Loucy (cell line): ENCODE results near the gene ASGR2.

Experiments used
- H2AFZ ChIP-seq: fragments of 200-600 bp; sonication (generic); 2 replicates; pipeline ENCODE4 v1.6.0; 2016; ENCODE audit warnings: antibody characterized with exemption, mild to moderate bottlenecking, low read length, moderate library complexity
- H3F3A ChIP-seq: fragments of 200-600 bp; 2 replicates; pipeline ENCODE4 v1.6.0; 2016; ENCODE audit warnings: antibody characterized with exemption, low read depth, mild to moderate bottlenecking
- H3K27me3 ChIP-seq: fragments of 200-600 bp; sonication (generic); 2 replicates; pipeline ENCODE4 v1.6.1; 2014; ENCODE audit warnings: low read length, mild to moderate bottlenecking; ENCODE audit not compliant: insufficient read depth, poor library complexity, severe bottlenecking
- H3K36me3 ChIP-seq: fragments of 200-600 bp; sonication (generic); 2 replicates; pipeline ENCODE4 v1.6.1; 2016; ENCODE audit warnings: low read length; ENCODE audit not compliant: insufficient read depth
- H3K4me1 ChIP-seq: fragments of 200-600 bp; sonication (generic); 2 replicates; pipeline ENCODE4 v1.5.1; 2014; ENCODE audit warnings: low read length, mild to moderate bottlenecking; ENCODE audit not compliant: insufficient read depth, poor library complexity, severe bottlenecking
- H3K4me2 ChIP-seq: fragments of 200-600 bp; sonication (generic); 2 replicates; pipeline ENCODE4 v1.6.0; 2014; ENCODE audit warnings: antibody characterized with exemption, low read length, low read depth, mild to moderate bottlenecking; ENCODE audit not compliant: poor library complexity, severe bottlenecking
- H3K4me3 ChIP-seq: fragments of 200-600 bp; sonication (generic); 2 replicates; pipeline ENCODE4 v1.5.1; 2014; ENCODE audit warnings: low read length, mild to moderate bottlenecking, mixed read lengths; ENCODE audit not compliant: poor library complexity, severe bottlenecking
- H3K79me2 ChIP-seq: fragments of 200-600 bp; sonication (generic); 2 replicates; pipeline ENCODE4 v1.6.1; 2014; ENCODE audit warnings: low read length; ENCODE audit not compliant: insufficient read depth
- H3K9ac ChIP-seq: fragments of 200-600 bp; sonication (generic); 2 replicates; pipeline ENCODE4 v1.6.0; 2014; ENCODE audit warnings: mild to moderate bottlenecking, low read depth, low read length, moderate library complexity; ENCODE audit not compliant: poor library complexity, severe bottlenecking
- H3K9me2 ChIP-seq: fragments of 200-600 bp; sonication (generic); replicated peaks from 2 replicates; pipeline ENCODE4 v1.6.1; 2016; ENCODE audit warnings: low read depth, low read length, mixed read lengths
- H3K9me3 ChIP-seq: fragments of 200-600 bp; sonication (generic); 2 replicates; pipeline ENCODE4 v1.6.1; 2014; ENCODE audit warnings: mild to moderate bottlenecking, antibody characterized with exemption, low read length, low read depth; ENCODE audit not compliant: insufficient read depth
- H4K20me1 ChIP-seq: fragments of 200-600 bp; sonication (generic); 2 replicates; pipeline ENCODE4 v1.6.0; 2014; ENCODE audit warnings: antibody characterized with exemption, low read length, mild to moderate bottlenecking; ENCODE audit not compliant: insufficient read depth, poor library complexity, severe bottlenecking
- CTCF ChIP-seq: fragments of 200-600 bp; sonication (generic); conservative IDR thresholded peaks from 2 replicates; pipeline ENCODE4 v1.5.1; 2014; ENCODE audit warnings: mild to moderate bottlenecking, antibody characterized with exemption, low read length
- EZH2phosphoT487 ChIP-seq: fragments of 200-600 bp; IDR thresholded peaks from 2 replicates; pipeline ENCODE4 v1.6.1; 2018; ENCODE audit warnings: antibody characterized with exemption, mild to moderate bottlenecking, moderate library complexity, borderline replicate concordance

ASGR2 gene

GRCh38 chr17:7064261-7064660 lies 50.4 kb downstream of the ASGR2 start:
- TF ChIP-seq CTCF: no peak
- Histone ChIP-seq H3K36me3 (no peaks in the 10 kb centered on the region), H2AFZ (no peak overlapping the region), H3F3A (no peaks in the 10 kb centered on the region), H4K20me1 (no peaks in the 10 kb centered on the region), H3K9me3 (peaks cover 5% of the 10 kb centered on the region; the same call in 1 of the 2 replicates), H3K4me2 (no peak overlapping the region), H3K27me3 (no peaks in the 10 kb centered on the region), H3K4me3 (no peak overlapping the region), H3K9ac (no peak overlapping the region), H3K4me1 (no peaks in the 10 kb centered on the region), H3K9me2 (no peaks in the 10 kb centered on the region), H3K79me2 (no peaks in the 10 kb centered on the region)

DNA sequence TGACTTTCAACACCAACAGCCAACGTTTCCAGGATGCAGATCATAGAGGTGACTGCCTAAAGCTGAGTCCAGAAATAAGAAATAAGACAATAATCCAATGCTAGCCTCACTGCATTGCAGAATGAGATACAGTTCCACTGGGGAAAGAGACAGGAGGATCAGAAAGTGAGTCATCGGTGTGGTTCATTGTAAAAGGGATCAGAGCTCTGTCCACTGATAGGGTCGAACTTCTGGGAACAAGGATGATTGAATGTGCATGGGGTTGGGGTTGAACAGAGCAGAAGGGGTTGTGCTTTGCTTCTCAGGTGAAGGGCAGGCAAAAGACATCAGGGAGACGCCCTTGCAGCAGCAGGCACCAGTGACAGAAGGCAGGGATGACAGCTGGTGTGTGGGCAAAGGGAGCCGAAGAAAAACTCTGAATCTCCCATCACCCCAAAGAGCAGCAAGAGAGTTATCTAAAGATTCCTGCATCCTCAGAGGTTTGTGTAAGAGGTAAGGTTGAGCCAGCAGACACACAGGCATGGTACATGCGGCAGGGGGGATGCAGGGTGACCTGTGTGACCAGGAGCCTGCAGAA lies 51.0 kb downstream of the ASGR2 start:
- peaks cover 5% of the 10 kb centered on the region; the same call in 1 of the 2 replicates for H3K9me3 ChIP-seq
- no peaks in the 10 kb centered on the region for H3F3A ChIP-seq
- H3K79me2 ChIP-seq: no peaks in the 10 kb centered on the region
- no peaks in the 10 kb centered on the region for H3K9me2 ChIP-seq
- TF ChIP-seq CTCF (no peak), EZH2phosphoT487 (no peak)
- no peaks in the 10 kb centered on the region for H3K4me1 ChIP-seq
- H2AFZ ChIP-seq: no peak overlapping the region
- no peak overlapping the region for H3K4me3 ChIP-seq
- no peaks in the 10 kb centered on the region for H3K27me3 ChIP-seq
- no peaks in the 10 kb centered on the region for H3K36me3 ChIP-seq
- H3K4me2 ChIP-seq: no peak overlapping the region
- no peaks in the 10 kb centered on the region for H4K20me1 ChIP-seq
- H3K9ac ChIP-seq: no peak overlapping the region

- Histone ChIP-seq H2AFZ (no peak overlapping the region), H3K4me3 (no peak overlapping the region)
Observed at GRCh38 chr17:7060165-7060891, 54.3 kb downstream of the ASGR2 start.

More at GRCh38 chr17:7060165-7060891, 54.3 kb downstream of the ASGR2 start:
- no peak for TF ChIP-seq EZH2phosphoT487
- no peak for TF ChIP-seq CTCF
- no peaks in the 10 kb centered on the region for H3K9me2 ChIP-seq
- H3K27me3 ChIP-seq: no peaks in the 10 kb centered on the region
- no peaks in the 10 kb centered on the region for H3K36me3 ChIP-seq
- no peaks in the 10 kb centered on the region for H3K4me1 ChIP-seq
- no peaks in the 10 kb centered on the region for H3K9me3 ChIP-seq
- no peak overlapping the region for H3K9ac ChIP-seq
- no peaks in the 10 kb centered on the region for H3F3A ChIP-seq
- H3K79me2 ChIP-seq: no peaks in the 10 kb centered on the region
- H4K20me1 ChIP-seq: no peaks in the 10 kb centered on the region
- H3K4me2 ChIP-seq: no peak overlapping the region
